ENCODE results near the gene PSRC1. TPM values are rescaled to one million over a fixed set of nuclear protein-coding genes. Genes with fewer than 3 reads are reported as not detected.

PSRC1 gene
- total and polyA plus RNA-seq, 2 donors (not counting 3 experiments of a cell fraction or from before 2014, with no cell fraction given): 25.0 to 29.3 TPM

GRCh38 chr1:109263234-109263596 lies 19.7 kb downstream of the PSRC1 start:
- POLR2A ChIA-PET: no interaction called here
- Histone ChIP-seq H3K4me3 (replicated peaks in 1 of 3; ENCODE audit: insufficient read depth in 1 of 3, low read depth in 1 of 3, low read length in 3 of 3) (no peak overlapping the region), H3K36me3 (ENCODE audit: control insufficient read depth in 2 of 2, extremely low read depth in 1 of 2, insufficient read depth in 2 of 2, low read length in 2 of 2) (no peaks in the 10 kb centered on the region), H3K9me1 (replicated peaks; ENCODE audit: control insufficient read depth, extremely low read depth, insufficient read depth, low read length) (no peaks in the 10 kb centered on the region), H3K4me1 (ENCODE audit: control insufficient read depth, extremely low read depth, insufficient read depth, low read length) (no peaks in the 10 kb centered on the region), H3K9me3 (replicated peaks; ENCODE audit: control insufficient read depth, insufficient read depth, low read length) (no peaks in the 10 kb centered on the region), H3K4me2 (ENCODE audit: insufficient read depth, low read length) (no peak overlapping the region), H3K27ac (ENCODE audit: insufficient read depth, low read depth, low read length) (no peak overlapping the region), H3K79me2 (ENCODE audit: control insufficient read depth, insufficient read depth, low read length) (no peaks in the 10 kb centered on the region), H2AFZ (ENCODE audit: low read depth, low read length) (peak overlapping the region; percentile 2), H4K20me1 (replicated peaks; ENCODE audit: control insufficient read depth, extremely low read depth, insufficient read depth, low read length) (no peaks in the 10 kb centered on the region), H3K27me3 (ENCODE audit: control insufficient read depth in 2 of 2, insufficient read depth in 2 of 2, low read length in 2 of 2) (no peaks in the 10 kb centered on the region), H3K9ac (replicated peaks; ENCODE audit: extremely low read depth, insufficient read depth, low read length) (no peak overlapping the region)
- intact Hi-C loops (cut with micrococcal nuclease): loop anchor here (1.0 kb wide), 2 partner anchors 62 to 136 kb away; no protein-coding TSS in a partner anchor
- no TSS peak for BruUV-seq (replicated peaks)
- dilution Hi-C loops (cut with MboI; ENCODE audit: extremely low pct_ligation_motif_present, low sequenced_read_pairs): no loop called here
- no peak for TF ChIP-seq POLR2A (IDR thresholded peaks at IDR 0.05; ENCODE audit: low read depth, low read length)
- TF ChIP-seq MYC (IDR thresholded peaks at IDR 0.05; ENCODE audit: low read depth, low read length): no peak
- no peak for TF ChIP-seq JUN (IDR thresholded peaks at IDR 0.05; ENCODE audit: borderline replicate concordance, insufficient read depth, insufficient read length, low read depth)
- no peak for DNase-seq (ENCODE audit: low read depth, low spot score)
- no peak for FAIRE-seq
- CTCF ChIA-PET: interaction anchor here (0.8 to 5.5 kb wide), 7 partner anchors 13 to 269 kb away, joined by 3 to 124 read pairs (median 3); partner anchors contain the start of genes CELSR2 and SORT1

- no TSS peak for BruUV-seq (replicated peaks)
- CTCF ChIA-PET: interaction anchor here (0.8 to 5.5 kb wide), 4 partner anchors 13 to 270 kb away, joined by 3 to 124 read pairs (median 4); partner anchors contain the start of genes CELSR2 and SORT1
Measured at GRCh38 chr1:109262231-109263055, 20.5 kb downstream of the PSRC1 start.

More at GRCh38 chr1:109262231-109263055, 20.5 kb downstream of the PSRC1 start:
- H3K36me3 ChIP-seq (ENCODE audit: control insufficient read depth in 2 of 2, extremely low read depth in 1 of 2, insufficient read depth in 2 of 2, low read length in 2 of 2): no peaks in the 10 kb centered on the region
- no peak overlapping the region for H3K4me2 ChIP-seq (ENCODE audit: insufficient read depth, low read length)
- no peak overlapping the region for H3K4me3 ChIP-seq (replicated peaks in 1 of 3; ENCODE audit: insufficient read depth in 1 of 3, low read depth in 1 of 3, low read length in 3 of 3)
- no peak overlapping the region for H3K27ac ChIP-seq (ENCODE audit: insufficient read depth, low read depth, low read length)
- dilution Hi-C loops (cut with MboI; ENCODE audit: extremely low pct_ligation_motif_present, low sequenced_read_pairs) (no loop called here), intact Hi-C loops (cut with micrococcal nuclease) (loop anchor here (1.0 kb wide), 2 partner anchors 61 to 137 kb away; no protein-coding TSS in a partner anchor)
- FAIRE-seq: no peak
- TF ChIP-seq EZH2 (IDR thresholded peaks at IDR 0.05; ENCODE audit: borderline replicate concordance, low read depth, low read length, severe bottlenecking): no peak
- TF ChIP-seq POLR2AphosphoS5 (IDR thresholded peaks at IDR 0.05; ENCODE audit: insufficient read depth, low read depth, low read length): no peak
- no peaks in the 10 kb centered on the region for H3K9me3 ChIP-seq (replicated peaks; ENCODE audit: control insufficient read depth, insufficient read depth, low read length)
- no peaks in the 10 kb centered on the region for H3K27me3 ChIP-seq (ENCODE audit: control insufficient read depth in 2 of 2, insufficient read depth in 2 of 2, low read length in 2 of 2)
- POLR2A ChIA-PET: no interaction called here
- H3K9ac ChIP-seq (replicated peaks; ENCODE audit: extremely low read depth, insufficient read depth, low read length): no peak overlapping the region
- H3K9me1 ChIP-seq (replicated peaks; ENCODE audit: control insufficient read depth, extremely low read depth, insufficient read depth, low read length): no peaks in the 10 kb centered on the region
- H4K20me1 ChIP-seq (replicated peaks; ENCODE audit: control insufficient read depth, extremely low read depth, insufficient read depth, low read length): no peaks in the 10 kb centered on the region
- no peak overlapping the region for H2AFZ ChIP-seq (ENCODE audit: low read depth, low read length)
- no peaks in the 10 kb centered on the region for H3K79me2 ChIP-seq (ENCODE audit: control insufficient read depth, insufficient read depth, low read length)
- no peaks in the 10 kb centered on the region for H3K4me1 ChIP-seq (ENCODE audit: control insufficient read depth, extremely low read depth, insufficient read depth, low read length)
- DNase-seq (ENCODE audit: low read depth, low spot score): no peak

Measured in endothelial cell of umbilical vein (primary cell).